Colonic mucosa (tissue), 4 donors: ENCODE data around the gene YIPF2. TPM values are rescaled to one million over a fixed set of nuclear protein-coding genes. Genes with fewer than 3 reads are reported as not detected.

Experiments
- DNase-seq: peaks from one replicate; pipeline ENCODE4 v3.0.0-alpha.2; 2020
- H3K27ac ChIP-seq: fragments of 200-600 bp; one replicate; pipeline ENCODE4 v1.8.0; 2021
- H3K27me3 ChIP-seq: fragments of 200-600 bp; one replicate; pipeline ENCODE4 v1.8.0; 2021
- H3K36me3 ChIP-seq: fragments of 200-600 bp; one replicate; pipeline ENCODE4 v1.8.0; 2021
- H3K4me1 ChIP-seq: fragments of 200-600 bp; one replicate; pipeline ENCODE4 v1.8.0; 2021; ENCODE audit warnings: mild to moderate bottlenecking
- H3K4me3 ChIP-seq: fragments of 200-600 bp; one replicate; pipeline ENCODE4 v1.8.0; 2021
- H3K9ac ChIP-seq, 2 donors: one replicate each; pipeline ENCODE4 v1.7.0; 2013; ENCODE audit warnings: control low read depth in 2 of 2, low read depth in 2 of 2, low read length in 2 of 2
- H3K9me3 ChIP-seq: fragments of 200-600 bp; one replicate; pipeline ENCODE4 v1.8.0; 2021
- intact Hi-C: fragments of 100-400 bp; cut with DNase I; formaldehyde crosslinking; loops from one replicate; pipeline ENCODE4 v1.14.1; 2022
- total RNA-seq, 2 donors: library from RNA; stranded (reverse); fragmentation: NEBNext Ultra II Directional in 1 of 2; extraction: Animal tissue kit (Norgen Biotek cat#: 25700) in 1 of 2; gene quantifications; one replicate each; pipeline ENCODE4 v1.2.1, GENCODE V29; 2021
- TF ChIP-seq, protein P1 (sequence below): fragments of 200-600 bp; IDR thresholded peaks from one replicate; pipeline ENCODE4 v1.8.0; 2022; ENCODE audit warnings: antibody characterized with exemption, mild to moderate bottlenecking
- donor health status: healthy.
- donor health status: DM: no; HTN: no; CAD: no.
- donor health status: DM: no; HTN: no; CAD: no.

Gene YIPF2
- total RNA-seq, 2 donors from 2014 or later, result 64.4 to 71.3 TPM

DNA sequence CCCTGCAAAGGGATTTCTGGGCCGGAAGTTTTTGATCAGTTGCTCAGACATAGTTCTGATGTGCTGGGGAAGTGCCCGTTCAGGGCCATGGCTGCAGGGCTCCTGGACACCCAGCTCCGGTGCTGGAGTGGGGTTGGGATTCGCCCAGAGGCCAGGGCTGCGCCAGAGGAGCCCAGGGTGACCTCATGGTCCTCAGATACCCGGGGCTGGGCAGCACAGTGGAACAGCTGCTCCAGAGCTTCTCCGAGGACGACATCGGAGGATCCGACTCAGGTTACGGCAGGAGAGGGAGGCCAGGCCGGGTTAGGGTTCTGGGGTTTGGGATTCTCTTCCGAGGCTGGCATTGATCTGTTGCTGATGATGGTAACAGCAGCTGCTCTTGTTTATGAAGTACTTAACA, 36.2 kb downstream of the YIPF2 start:
- H3K27ac ChIP-seq, result peak overlapping the region; percentile 81
- no peak for DNase-seq
- TF ChIP-seq, protein P1, sequence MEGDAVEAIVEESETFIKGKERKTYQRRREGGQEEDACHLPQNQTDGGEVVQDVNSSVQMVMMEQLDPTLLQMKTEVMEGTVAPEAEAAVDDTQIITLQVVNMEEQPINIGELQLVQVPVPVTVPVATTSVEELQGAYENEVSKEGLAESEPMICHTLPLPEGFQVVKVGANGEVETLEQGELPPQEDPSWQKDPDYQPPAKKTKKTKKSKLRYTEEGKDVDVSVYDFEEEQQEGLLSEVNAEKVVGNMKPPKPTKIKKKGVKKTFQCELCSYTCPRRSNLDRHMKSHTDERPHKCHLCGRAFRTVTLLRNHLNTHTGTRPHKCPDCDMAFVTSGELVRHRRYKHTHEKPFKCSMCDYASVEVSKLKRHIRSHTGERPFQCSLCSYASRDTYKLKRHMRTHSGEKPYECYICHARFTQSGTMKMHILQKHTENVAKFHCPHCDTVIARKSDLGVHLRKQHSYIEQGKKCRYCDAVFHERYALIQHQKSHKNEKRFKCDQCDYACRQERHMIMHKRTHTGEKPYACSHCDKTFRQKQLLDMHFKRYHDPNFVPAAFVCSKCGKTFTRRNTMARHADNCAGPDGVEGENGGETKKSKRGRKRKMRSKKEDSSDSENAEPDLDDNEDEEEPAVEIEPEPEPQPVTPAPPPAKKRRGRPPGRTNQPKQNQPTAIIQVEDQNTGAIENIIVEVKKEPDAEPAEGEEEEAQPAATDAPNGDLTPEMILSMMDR, result no peak
- intact Hi-C loops, result no loop called here
- no peaks in the 10 kb centered on the region for H3K9me3 ChIP-seq
- H3K27me3 ChIP-seq, result no peaks in the 10 kb centered on the region
- no peaks in the 10 kb centered on the region for H3K36me3 ChIP-seq
- H3K9ac ChIP-seq, result peak overlapping the region in 1 of 2 donors; percentile 63
- peaks cover 25% of the 10 kb centered on the region for H3K4me1 ChIP-seq
- no peak overlapping the region for H3K4me3 ChIP-seq

DNA sequence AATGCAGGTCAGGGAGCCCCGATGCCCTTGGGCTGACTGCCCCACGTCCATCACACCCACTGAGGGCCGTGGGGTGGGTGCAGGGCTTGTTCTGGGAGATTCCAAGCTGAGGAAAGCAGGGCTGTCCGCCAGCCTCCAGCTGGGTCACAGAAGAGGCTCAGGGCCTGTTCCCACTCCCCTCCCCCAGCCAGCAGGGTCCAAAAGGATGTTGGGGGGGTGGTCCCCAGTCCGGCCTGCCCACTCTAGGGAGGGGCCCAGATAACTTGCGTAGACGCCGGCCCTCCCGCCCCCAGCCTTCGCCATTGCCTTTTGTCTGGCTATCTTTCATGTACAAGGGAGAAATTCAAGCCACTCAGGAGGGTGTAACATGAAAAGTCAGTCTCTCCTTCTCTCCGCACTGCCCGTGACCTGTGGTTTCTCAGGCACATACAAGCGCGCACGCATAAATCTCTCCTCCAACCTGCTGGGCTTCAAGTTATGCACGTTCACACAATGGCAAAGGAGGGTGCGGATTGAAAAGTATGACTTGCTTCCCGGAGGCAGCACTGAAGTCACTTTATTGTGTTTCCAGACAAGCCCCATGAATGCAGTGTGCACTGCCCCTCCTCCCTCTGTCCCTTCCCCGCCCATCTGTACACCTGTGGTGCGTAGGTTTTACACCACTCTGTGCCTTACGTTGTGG, 36.9 kb downstream of the YIPF2 start:
- peak overlapping the region; percentile 63 to 65 for H3K9ac ChIP-seq

DNA sequence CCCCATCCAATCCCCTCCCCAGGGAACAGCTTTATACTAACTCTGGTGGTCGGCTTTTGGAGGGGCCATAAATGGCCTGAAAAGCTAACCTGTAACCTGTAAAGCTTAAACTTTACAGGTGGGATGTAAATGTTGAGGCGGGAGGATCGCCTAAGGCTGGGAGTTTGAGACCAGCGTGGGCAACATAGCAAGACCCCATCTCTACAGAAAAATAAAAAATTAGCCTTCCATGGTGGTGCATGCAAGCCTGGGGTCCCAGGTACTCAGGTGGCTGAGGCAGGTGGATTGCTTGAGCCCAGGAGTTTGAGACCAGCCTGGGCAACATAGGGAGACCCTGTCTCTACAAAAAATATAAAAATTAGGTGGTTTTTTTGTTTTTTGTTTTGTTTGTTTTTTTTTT, 38.6 kb downstream of the YIPF2 start:
- TF ChIP-seq, protein P1, result no peak
- no peak overlapping the region for H3K27ac ChIP-seq
- H3K27me3 ChIP-seq, result no peaks in the 10 kb centered on the region
- H3K36me3 ChIP-seq, result no peaks in the 10 kb centered on the region
- intact Hi-C loops, result no loop called here
- DNase-seq, result no peak
- H3K9me3 ChIP-seq, result no peaks in the 10 kb centered on the region
- no peak overlapping the region for H3K9ac ChIP-seq
- H3K4me3 ChIP-seq, result no peak overlapping the region
- peaks cover 12% of the 10 kb centered on the region for H3K4me1 ChIP-seq

More for the DNA sequence above, 36.9 kb downstream of the YIPF2 start:
- TF ChIP-seq, protein P1, result no peak
- Histone ChIP-seq H3K9me3 (no peaks in the 10 kb centered on the region), H3K36me3 (no peaks in the 10 kb centered on the region), H3K27me3 (no peaks in the 10 kb centered on the region), H3K27ac (peak overlapping the region; percentile 81), H3K4me1 (peaks cover 18% of the 10 kb centered on the region), H3K4me3 (no peak overlapping the region)
- DNase-seq, result peak; percentile 86
- intact Hi-C loops, result no loop called here

DNA sequence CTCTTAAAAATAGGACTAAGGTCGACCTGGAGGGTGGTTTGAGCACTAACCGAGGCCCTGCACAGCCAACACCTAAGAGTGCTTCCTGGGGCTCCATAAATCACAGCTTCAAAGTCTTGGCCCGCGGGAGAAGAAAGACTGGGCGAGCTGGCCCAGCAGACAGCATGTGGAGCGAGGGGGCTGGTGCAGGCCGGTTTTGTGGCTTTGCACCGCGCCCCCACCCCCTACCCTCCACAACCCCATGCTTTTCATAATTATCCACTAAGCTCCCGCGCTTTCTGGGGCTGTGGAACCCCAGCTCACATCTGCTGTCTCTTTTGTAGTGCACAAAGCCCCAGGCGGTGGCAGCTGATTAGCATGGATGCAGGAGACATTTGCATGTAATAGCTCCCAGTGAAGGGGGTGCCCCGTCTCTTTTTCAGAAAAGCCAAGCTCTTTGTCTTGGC, 40.0 kb downstream of the YIPF2 start:
- intact Hi-C loops, result no loop called here
- no peak for DNase-seq
- Histone ChIP-seq H3K9me3 (no peaks in the 10 kb centered on the region), H3K27me3 (no peaks in the 10 kb centered on the region), H3K27ac (no peak overlapping the region), H3K9ac (no peak overlapping the region), H3K4me1 (peaks cover 12% of the 10 kb centered on the region), H3K4me3 (no peak overlapping the region), H3K36me3 (no peaks in the 10 kb centered on the region)
- TF ChIP-seq, protein P1, result no peak

DNA sequence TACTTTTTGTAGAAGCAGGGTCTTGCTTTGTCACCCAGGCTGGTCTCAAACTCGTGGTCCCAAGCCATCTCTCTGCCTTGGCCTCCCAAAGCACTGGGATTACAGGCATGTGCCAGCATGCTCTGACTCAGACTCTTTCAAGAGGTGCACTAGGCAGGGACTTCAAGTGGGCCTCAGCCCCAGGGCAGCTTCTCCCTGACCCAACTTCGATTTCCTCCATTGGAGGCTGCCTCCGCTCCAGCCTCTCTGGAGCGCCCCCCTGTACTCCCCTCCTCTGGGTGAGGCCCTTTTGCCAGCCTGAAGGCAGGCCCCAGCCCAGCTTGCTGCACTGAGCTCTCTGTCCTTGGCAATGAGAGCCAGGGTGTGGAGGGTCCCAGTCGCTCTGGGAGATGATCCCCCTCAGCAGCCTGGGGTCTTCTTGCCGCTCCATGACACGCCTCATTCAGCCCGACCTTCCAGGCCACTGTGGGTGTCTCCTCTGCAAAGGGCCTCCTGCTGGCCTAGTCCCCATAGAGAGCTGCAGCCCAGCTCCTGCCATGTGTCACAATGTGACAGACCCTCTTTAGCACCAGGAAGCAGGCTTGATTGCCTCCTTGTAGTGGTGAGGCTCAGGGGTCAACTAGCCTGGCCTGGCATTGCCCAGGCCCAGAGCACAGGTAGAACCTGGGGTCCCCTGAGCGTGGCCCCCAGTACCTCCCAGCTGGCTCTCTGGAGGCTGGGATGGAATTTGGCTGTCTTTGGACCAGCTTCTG, 40.6 kb downstream of the YIPF2 start:
- Histone ChIP-seq H3K27me3 (no peaks in the 10 kb centered on the region), H3K4me1 (peaks cover 12% of the 10 kb centered on the region), H3K27ac (no peak overlapping the region), H3K9ac (no peak overlapping the region), H3K9me3 (no peaks in the 10 kb centered on the region), H3K4me3 (no peak overlapping the region), H3K36me3 (no peaks in the 10 kb centered on the region)
- no peak for DNase-seq
- intact Hi-C loops, result no loop called here
- TF ChIP-seq, protein P1, result no peak
